ENCODE measurements around the gene TSPAN3.

GRCh38 chr15:77016321-77016695 lies 54.6 kb downstream of the TSPAN3 start:
- no peak for TF ChIP-seq CTCF (IDR thresholded peaks at IDR 0.05; ENCODE audit: low read depth, low read length, poor library complexity, severe bottlenecking)
- TF ChIP-seq EZH2phosphoT487 (IDR thresholded peaks at IDR 0.05; ENCODE audit: borderline replicate concordance, low read length) = no peak

Measured in DOHH2 (cell line).